ENCODE results near the gene FAM217B. TPM values are rescaled to one million over a fixed set of nuclear protein-coding genes. Genes with fewer than 3 reads are reported as not detected.

The FAM217B gene
- total RNA-seq, 1 experiment from 2014 or later = 8.1 TPM

DNA sequence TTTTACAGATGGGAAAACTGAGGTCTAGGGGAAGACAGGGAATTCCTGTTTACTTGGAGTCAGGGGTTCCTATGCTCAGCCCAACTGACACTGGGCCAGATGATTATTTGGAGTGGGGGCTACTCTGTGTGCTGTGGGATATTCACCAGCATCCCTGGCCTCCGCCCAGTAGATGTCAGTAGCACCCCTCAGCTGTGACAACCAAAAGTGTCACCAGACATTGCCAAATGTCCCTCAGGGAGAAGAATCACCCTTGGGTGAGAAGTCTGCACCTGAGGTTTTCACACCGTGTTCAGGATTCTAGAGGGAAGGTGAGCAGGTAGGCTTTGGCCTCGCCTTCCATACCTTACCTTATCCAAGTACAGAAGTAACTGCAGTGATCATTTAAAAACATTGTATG is 45.7 kb downstream of the FAM217B start:
- no peaks in the 10 kb centered on the region for H3K36me3 ChIP-seq (ENCODE audit: control insufficient read depth in 1 of 2, insufficient read depth in 2 of 2, low read length in 2 of 2)
- no peaks in the 10 kb centered on the region for H3K27me3 ChIP-seq (ENCODE audit: insufficient read depth, low read length)
- intact Hi-C loops (cut with micrococcal nuclease) = no loop called here
- ChIA-PET RAD21 (ENCODE audit: low non-redundant PET in 1 of 2, low total read pairs in 2 of 2, uncharacterized antibody in 2 of 2, unreplicated experiment in 2 of 2) (interaction anchor here in 1 of 2 experiments (1.1 kb wide), 1 partner anchor 64 kb away, joined by 3 read pairs; no protein-coding TSS in a partner anchor), POLR2A (no interaction called here), CTCF (interaction anchor here (1.3 kb wide), 1 partner anchor 64 kb away, joined by 9 read pairs; no protein-coding TSS in a partner anchor)
- no peaks in the 10 kb centered on the region for H3K9me3 ChIP-seq (ENCODE audit: control insufficient read depth in 1 of 2, insufficient read depth in 1 of 2, low read depth in 1 of 2, low read length in 2 of 2)
- no peaks in the 10 kb centered on the region for H3K9me2 ChIP-seq (ENCODE audit: insufficient read depth)
- no peak overlapping the region for H2AFZ ChIP-seq (ENCODE audit: low read depth, low read length, poor library complexity, severe bottlenecking)
- peaks cover 17 to 30% of the 10 kb centered on the region in 2 experiments for H3K4me1 ChIP-seq (ENCODE audit: control insufficient read depth in 1 of 2, insufficient read depth in 2 of 2, low read length in 2 of 2)
- no peak overlapping the region for H3K9ac ChIP-seq (ENCODE audit: low read length)
- H3K4me3 ChIP-seq (replicated peaks in 1 of 2; ENCODE audit: low read depth in 1 of 2, low read length in 2 of 2) = no peak overlapping the region
- BruUV-seq (replicated peaks) = no TSS peak
- H3K4me2 ChIP-seq (ENCODE audit: low read length) = no peak overlapping the region
- no peak overlapping the region for H3K27ac ChIP-seq (ENCODE audit: low read depth, low read length)
- no peaks in the 10 kb centered on the region for H3K79me2 ChIP-seq (ENCODE audit: insufficient read depth, low read length)
- TF ChIP-seq CBX3 (IDR thresholded peaks at IDR 0.05; ENCODE audit: low read depth) (0 out of 2 replicates have a peak, but pooled peaks have one; percentile 27), ZNF274 (IDR thresholded peaks at IDR 0.05; ENCODE audit: low read depth, low read length) (no peak), ELF1 (IDR thresholded peaks at IDR 0.05; ENCODE audit: borderline replicate concordance, low read depth) (no peak), RAD21 (IDR thresholded peaks at IDR 0.05; ENCODE audit: low read depth) (peak; percentile 38)
- TF ChIP-seq, protein P1, sequence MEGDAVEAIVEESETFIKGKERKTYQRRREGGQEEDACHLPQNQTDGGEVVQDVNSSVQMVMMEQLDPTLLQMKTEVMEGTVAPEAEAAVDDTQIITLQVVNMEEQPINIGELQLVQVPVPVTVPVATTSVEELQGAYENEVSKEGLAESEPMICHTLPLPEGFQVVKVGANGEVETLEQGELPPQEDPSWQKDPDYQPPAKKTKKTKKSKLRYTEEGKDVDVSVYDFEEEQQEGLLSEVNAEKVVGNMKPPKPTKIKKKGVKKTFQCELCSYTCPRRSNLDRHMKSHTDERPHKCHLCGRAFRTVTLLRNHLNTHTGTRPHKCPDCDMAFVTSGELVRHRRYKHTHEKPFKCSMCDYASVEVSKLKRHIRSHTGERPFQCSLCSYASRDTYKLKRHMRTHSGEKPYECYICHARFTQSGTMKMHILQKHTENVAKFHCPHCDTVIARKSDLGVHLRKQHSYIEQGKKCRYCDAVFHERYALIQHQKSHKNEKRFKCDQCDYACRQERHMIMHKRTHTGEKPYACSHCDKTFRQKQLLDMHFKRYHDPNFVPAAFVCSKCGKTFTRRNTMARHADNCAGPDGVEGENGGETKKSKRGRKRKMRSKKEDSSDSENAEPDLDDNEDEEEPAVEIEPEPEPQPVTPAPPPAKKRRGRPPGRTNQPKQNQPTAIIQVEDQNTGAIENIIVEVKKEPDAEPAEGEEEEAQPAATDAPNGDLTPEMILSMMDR (IDR thresholded peaks at IDR 0.05 in 2 of 3, conservative IDR thresholded peaks at IDR 0.05 in 1 of 3; ENCODE audit: borderline replicate concordance in 1 of 3, insufficient read depth in 1 of 3, low read depth in 2 of 3, low read length in 2 of 3) = peak in 2 of 3 experiments; percentile 61 to 65; a peak in 4 of 6 replicates
- TF ChIP-seq, protein P2, sequence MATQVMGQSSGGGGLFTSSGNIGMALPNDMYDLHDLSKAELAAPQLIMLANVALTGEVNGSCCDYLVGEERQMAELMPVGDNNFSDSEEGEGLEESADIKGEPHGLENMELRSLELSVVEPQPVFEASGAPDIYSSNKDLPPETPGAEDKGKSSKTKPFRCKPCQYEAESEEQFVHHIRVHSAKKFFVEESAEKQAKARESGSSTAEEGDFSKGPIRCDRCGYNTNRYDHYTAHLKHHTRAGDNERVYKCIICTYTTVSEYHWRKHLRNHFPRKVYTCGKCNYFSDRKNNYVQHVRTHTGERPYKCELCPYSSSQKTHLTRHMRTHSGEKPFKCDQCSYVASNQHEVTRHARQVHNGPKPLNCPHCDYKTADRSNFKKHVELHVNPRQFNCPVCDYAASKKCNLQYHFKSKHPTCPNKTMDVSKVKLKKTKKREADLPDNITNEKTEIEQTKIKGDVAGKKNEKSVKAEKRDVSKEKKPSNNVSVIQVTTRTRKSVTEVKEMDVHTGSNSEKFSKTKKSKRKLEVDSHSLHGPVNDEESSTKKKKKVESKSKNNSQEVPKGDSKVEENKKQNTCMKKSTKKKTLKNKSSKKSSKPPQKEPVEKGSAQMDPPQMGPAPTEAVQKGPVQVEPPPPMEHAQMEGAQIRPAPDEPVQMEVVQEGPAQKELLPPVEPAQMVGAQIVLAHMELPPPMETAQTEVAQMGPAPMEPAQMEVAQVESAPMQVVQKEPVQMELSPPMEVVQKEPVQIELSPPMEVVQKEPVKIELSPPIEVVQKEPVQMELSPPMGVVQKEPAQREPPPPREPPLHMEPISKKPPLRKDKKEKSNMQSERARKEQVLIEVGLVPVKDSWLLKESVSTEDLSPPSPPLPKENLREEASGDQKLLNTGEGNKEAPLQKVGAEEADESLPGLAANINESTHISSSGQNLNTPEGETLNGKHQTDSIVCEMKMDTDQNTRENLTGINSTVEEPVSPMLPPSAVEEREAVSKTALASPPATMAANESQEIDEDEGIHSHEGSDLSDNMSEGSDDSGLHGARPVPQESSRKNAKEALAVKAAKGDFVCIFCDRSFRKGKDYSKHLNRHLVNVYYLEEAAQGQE (IDR thresholded peaks at IDR 0.05; ENCODE audit: low read depth) = no peak
- no peak for DNase-seq (ENCODE audit: low read depth, low spot score)
- no peaks in the 10 kb centered on the region for H4K20me1 ChIP-seq (ENCODE audit: insufficient read depth)
- ATAC-seq = peak; percentile 67

Measured in HCT116 (cell line).